NOMO-1 treated with dmso at 0.1 percent for 144 hours (cell line): ENCODE measurements around the gene HDAC1.

Experiments used
- DNase-seq: peaks from one replicate; lab custom pipeline; 2025; ENCODE audit not compliant: unreplicated experiment; lab: John Stamatoyannopoulos, UW

Gene HDAC1

GRCh38 chr1:32367912-32368635 is 76.2 kb downstream of the HDAC1 start:
- DNase-seq: no peak

GRCh38 chr1:32372149-32372756 is 80.4 kb downstream of the HDAC1 start:
- DNase-seq: no peak

- DNase-seq: no peak
These were observed 82.2 kb downstream of the HDAC1 start for GRCh38 chr1:32373996-32374592.

- DNase-seq: no peak
These were observed 84.3 kb downstream of the HDAC1 start for GRCh38 chr1:32376199-32376598.

- DNase-seq: no peak
These were observed 85.8 kb downstream of the HDAC1 start for GRCh38 chr1:32377541-32378220.

GRCh38 chr1:32380057-32380456 is 88.2 kb downstream of the HDAC1 start:
- no peak for DNase-seq
